ENCODE data around the gene CBX4. TPM values are rescaled to one million over a fixed set of nuclear protein-coding genes. Genes with fewer than 3 reads are reported as not detected.

CBX4 gene
- total RNA-seq, 1 experiment from 2014 or later: 6.2 TPM

GRCh38 chr17:79791735-79792161, 47.5 kb downstream of the CBX4 start:
- no peaks in the 10 kb centered on the region for H3K79me2 ChIP-seq (ENCODE audit: insufficient read depth, low read length)
- no peak for TF ChIP-seq CTCF (conservative IDR thresholded peaks at IDR 0.05)
- H4K8ac ChIP-seq (replicated peaks; ENCODE audit: insufficient read length, low read depth, low read length): no peak overlapping the region
- no peak overlapping the region for H3K27ac ChIP-seq (ENCODE audit: insufficient read length, low read depth, low read length)
- no peak overlapping the region for H3K4me2 ChIP-seq (ENCODE audit: insufficient read depth, insufficient read length, low read length)
- no peak overlapping the region for H2BK15ac ChIP-seq (ENCODE audit: low read depth, low read length)
- no peak overlapping the region for H3K4ac ChIP-seq (ENCODE audit: low read depth, low read length)
- Mint-ChIP-seq H3K9me3 (peaks cover 0 to 3% of the 10 kb centered on the region in 2 experiments; a peak in 1 of 5 replicates), H3K4me3 (peak overlapping the region in 1 of 2 experiments; percentile 38; a peak in 1 of 5 replicates), H3K27ac (no peak overlapping the region), H3K4me1 (peaks cover 30 to 59% of the 10 kb centered on the region in 2 experiments), H3K27me3 (ENCODE audit: low read depth) (peaks cover 96% of the 10 kb centered on the region), H3K36me3 (ENCODE audit: insufficient read depth in 1 of 3, low read depth in 3 of 3) (peaks cover 0 to 1% (median 0%) of the 10 kb centered on the region in 3 experiments; a peak in 3 of 7 replicates)
- no peak overlapping the region for H4K5ac ChIP-seq (ENCODE audit: insufficient read length, low read depth, low read length)
- no peak overlapping the region for H3T11ph ChIP-seq (ENCODE audit: low read length)
- H4K20me1 ChIP-seq (ENCODE audit: control insufficient read depth, insufficient read depth, insufficient read length): peaks cover 2% of the 10 kb centered on the region
- DNase-seq: no peak
- peaks cover 73% of the 10 kb centered on the region for H3K27me3 ChIP-seq (ENCODE audit: insufficient read depth, low read length)
- no peak overlapping the region for H2BK20ac ChIP-seq (ENCODE audit: low read depth, low read length, poor library complexity, severe bottlenecking)
- peaks cover 8% of the 10 kb centered on the region for H3K4me1 ChIP-seq (ENCODE audit: insufficient read depth, low read length)
- peaks cover 11% of the 10 kb centered on the region for H3K23me2 ChIP-seq (ENCODE audit: insufficient read length, low read depth, low read length, poor library complexity, severe bottlenecking)
- no peak overlapping the region for H2AFZ ChIP-seq (ENCODE audit: low read length)
- H2AK5ac ChIP-seq (ENCODE audit: insufficient read length, low read length): no peak overlapping the region
- no peaks in the 10 kb centered on the region for H3K9me3 ChIP-seq (ENCODE audit: control insufficient read depth, low read depth, low read length)
- H2BK5ac ChIP-seq (ENCODE audit: insufficient read length, low read length): no peak overlapping the region
- H2BK12ac ChIP-seq (ENCODE audit: insufficient read length, low read depth, low read length): no peak overlapping the region
- no peak overlapping the region for H3K14ac ChIP-seq (ENCODE audit: insufficient read depth, low read length)
- H3K18ac ChIP-seq (ENCODE audit: insufficient read length, low read depth, low read length): no peak overlapping the region
- H3K56ac ChIP-seq (ENCODE audit: insufficient read length, low read depth, low read length): no peak overlapping the region
- H3K23ac ChIP-seq (ENCODE audit: insufficient read length, low read depth, low read length): no peak overlapping the region
- H3K9ac ChIP-seq (ENCODE audit: extremely low read depth, insufficient read length, low read length): no peak overlapping the region
- WGBS (ENCODE audit: extremely low coverage, insufficient read length, low lambda C conversion rate): no CpG with 5 or more reads among the region's 26 CpGs
- H4K91ac ChIP-seq (ENCODE audit: insufficient read length, low read depth, low read length): no peak overlapping the region
- no peaks in the 10 kb centered on the region for H3K79me1 ChIP-seq (ENCODE audit: insufficient read depth, low read depth, low read length, poor library complexity, severe bottlenecking)
- no peak overlapping the region for H2BK120ac ChIP-seq (ENCODE audit: low read depth, low read length, poor library complexity, severe bottlenecking)

Measured in H9 (cell line).